GM12878 (cell line): ENCODE results near the gene SLC39A6. TPM values are rescaled to one million over a fixed set of nuclear protein-coding genes. Genes with fewer than 3 reads are reported as not detected.

Experiments
- ATAC-seq: fragments of 200-7000 bp; cut with Tn5 transposase; 3 replicates; pipeline ENCODE4 v1.9.1; 2020; ENCODE audit warnings: mild to moderate bottlenecking, moderate library complexity
- BruUV-seq: library from RNA; stranded (reverse); fragments of 400-500 nt; replicated peaks from 2 replicates; lab custom pipeline; 2021; lab: Mats Ljungman, UMichigan
- CTCF ChIA-PET: fragments of 300-600 bp; sonication (Branson Sonifier 250); formaldehyde crosslinking; extraction: SDS; loops from one replicate; lab custom pipeline; 2021; ENCODE audit warnings: inconsistent platforms; lab: Yijun Ruan, JAX
- POLR2A ChIA-PET: fragments of 350-600 bp; formaldehyde crosslinking; extraction: SDS; loops from one replicate; lab custom pipeline; 2021; ENCODE audit warnings: inconsistent platforms; lab: Charles Lee
- RAD21 ChIA-PET: fragments of 300-600 bp; sonication (Branson Sonifier 250); formaldehyde crosslinking; loops from one replicate; lab custom pipeline; 2023; ENCODE audit warnings: antibody characterized with exemption; ENCODE audit not compliant: unreplicated experiment; lab: Charles Lee
- SMC1A ChIA-PET: fragments of 300-600 bp; sonication (Branson Sonifier 250); formaldehyde crosslinking; loops from one replicate; lab custom pipeline; 2023; ENCODE audit not compliant: unreplicated experiment, uncharacterized antibody; lab: Charles Lee
- DNase-seq: peaks from one replicate; pipeline ENCODE4 v3.0.0-alpha.2; 2011; ENCODE audit warnings: low read depth, low spot score
- FAIRE-seq: peaks from 3 replicates; lab custom pipeline; 2011; peaks lifted over from hg19 to GRCh38; lab: Jason Lieb, UNC
- H2AFZ ChIP-seq: 2 replicates; pipeline ENCODE4 v1.6.0; 2011; ENCODE audit warnings: low read depth, low read length, control low read depth; ENCODE audit not compliant: control insufficient read depth
- H3K27ac ChIP-seq: 2 replicates; pipeline ENCODE4 v1.5.1; 2011; ENCODE audit warnings: control low read depth; ENCODE audit not compliant: control insufficient read depth, insufficient read depth
- H3K27me3 ChIP-seq, 2 experiments: replicated peaks in 1 of 2; 2 replicates each; pipeline versions ENCODE4 v1.6.0 to v1.6.1; 2011; ENCODE audit warnings: low read length in 1 of 2; ENCODE audit not compliant: control insufficient read depth in 2 of 2, insufficient read depth in 2 of 2
- H3K36me3 ChIP-seq, 2 experiments: 2 replicates each; pipeline ENCODE4 v1.5.1; 2011; ENCODE audit warnings: low read length in 1 of 2; ENCODE audit not compliant: control insufficient read depth in 2 of 2, insufficient read depth in 2 of 2
- H3K4me1 ChIP-seq: 2 replicates; pipeline ENCODE4 v1.6.1; 2011; ENCODE audit warnings: mild to moderate bottlenecking, low read length, moderate library complexity, mixed read lengths; ENCODE audit not compliant: control insufficient read depth, insufficient read depth
- H3K4me2 ChIP-seq: 2 replicates; pipeline ENCODE4 v1.6.0; 2011; ENCODE audit warnings: control low read depth; ENCODE audit not compliant: control insufficient read depth, insufficient read depth
- H3K4me3 ChIP-seq: fragments of 200-600 bp; sonication (generic); 2 replicates; pipeline ENCODE4 v1.5.1; 2016
- H3K79me2 ChIP-seq: 2 replicates; pipeline ENCODE4 v1.6.0; 2011; ENCODE audit warnings: low read length; ENCODE audit not compliant: control insufficient read depth, insufficient read depth
- H3K9ac ChIP-seq: 2 replicates; pipeline ENCODE4 v1.8.0; 2011; ENCODE audit warnings: low read length, control low read depth, mixed read lengths; ENCODE audit not compliant: control insufficient read depth, insufficient read depth
- H3K9me3 ChIP-seq: replicated peaks from 3 replicates; pipeline ENCODE4 v1.5.1; 2011; ENCODE audit warnings: mild to moderate bottlenecking, low read length; ENCODE audit not compliant: control insufficient read depth, insufficient read depth
- H4K20me1 ChIP-seq: 2 replicates; pipeline ENCODE4 v1.6.0; 2011; ENCODE audit not compliant: control insufficient read depth, insufficient read depth
- CHD1 ChIP-seq: IDR thresholded peaks from 2 replicates; pipeline ENCODE4 v1.6.1; 2012; ENCODE audit warnings: low read depth, low read length, improper control_type of control experiment
- CHD2 ChIP-seq: IDR thresholded peaks from 2 replicates; pipeline ENCODE4 v1.6.1; 2011; ENCODE audit warnings: low read depth, low read length, improper control_type of control experiment, borderline replicate concordance
- FOS ChIP-seq: IDR thresholded peaks from 3 replicates; pipeline ENCODE4 v1.6.1; 2011; ENCODE audit warnings: borderline replicate concordance; ENCODE audit not compliant: insufficient read length; ENCODE audit errors: extremely low read depth
- FOXK2 ChIP-seq: fragments of 450-650 bp; IDR thresholded peaks from 2 replicates; pipeline ENCODE4 v1.6.1; 2017; ENCODE audit warnings: mild to moderate bottlenecking, moderate library complexity
- GATAD2B ChIP-seq: fragments of 450-650 bp; conservative IDR thresholded peaks from 2 replicates; pipeline ENCODE4 v1.6.1; 2017; ENCODE audit warnings: low read depth, mild to moderate bottlenecking, moderate library complexity
- IKZF1 ChIP-seq: fragments of 450-650 bp; conservative IDR thresholded peaks from 2 replicates; pipeline ENCODE4 v1.6.1; 2017; ENCODE audit warnings: antibody characterized with exemption, mild to moderate bottlenecking
- NR2C2 ChIP-seq: IDR thresholded peaks from 2 replicates; pipeline ENCODE4 v1.6.1; 2011; ENCODE audit warnings: borderline replicate concordance, low read depth; ENCODE audit not compliant: control insufficient read depth, insufficient read length
- PBX3 ChIP-seq: IDR thresholded peaks from 2 replicates; pipeline ENCODE4 v1.6.1; 2011; ENCODE audit warnings: mild to moderate bottlenecking, low read depth, low read length, moderate library complexity; ENCODE audit not compliant: insufficient replicate concordance
- POLR2AphosphoS5 ChIP-seq: IDR thresholded peaks from 2 replicates; pipeline ENCODE4 v1.6.1; 2011; ENCODE audit warnings: mild to moderate bottlenecking, low read length, inconsistent platforms
- POU2F2 ChIP-seq: IDR thresholded peaks from 3 replicates; pipeline ENCODE4 v1.6.1; 2011; ENCODE audit warnings: low read depth, mild to moderate bottlenecking, low read length, borderline replicate concordance
- SMAD5 ChIP-seq: IDR thresholded peaks from 2 replicates; pipeline ENCODE4 v1.6.1; 2016; ENCODE audit warnings: antibody characterized with exemption, low read depth
- SRF ChIP-seq, 2 experiments: IDR thresholded peaks; 2 replicates each; pipeline ENCODE4 v1.6.1; 2011; ENCODE audit warnings: low read depth in 2 of 2, low read length in 2 of 2, mild to moderate bottlenecking in 1 of 2, moderate library complexity in 1 of 2
- TCF7 ChIP-seq: IDR thresholded peaks from 2 replicates; pipeline ENCODE4 v1.6.1; 2014; ENCODE audit warnings: antibody characterized with exemption, borderline replicate concordance
- YY1 ChIP-seq: IDR thresholded peaks from 2 replicates; pipeline ENCODE4 v1.6.1; 2011; ENCODE audit warnings: low read depth, mild to moderate bottlenecking, low read length
- ZNF24 ChIP-seq: fragments of 450-650 bp; IDR thresholded peaks from 2 replicates; pipeline ENCODE4 v1.6.1; 2017; ENCODE audit warnings: antibody characterized with exemption, mild to moderate bottlenecking
- ZNF622 ChIP-seq: fragments of 450-650 bp; IDR thresholded peaks from 2 replicates; pipeline ENCODE4 v1.6.1; 2017; ENCODE audit warnings: mild to moderate bottlenecking, inconsistent platforms
- WGBS: methylation state at CpG from one replicate; pipeline ENCODE4 v1.1.6; 2016; ENCODE audit warnings: low lambda C conversion rate; ENCODE audit not compliant: insufficient replicate concordance, insufficient coverage; ENCODE audit errors: missing lambda C conversion rate; 5-methylcytosine and 5-hydroxymethylcytosine counted together
- in situ Hi-C: fragments of 300-500 bp; cut with MboI; formaldehyde crosslinking; loops from 9 replicates; pipeline ENCODE4 v1.14.3; 2018; ENCODE audit warnings: mixed read lengths
- intact Hi-C: fragments of 100-400 bp; cut with micrococcal nuclease; formaldehyde crosslinking; loops from one replicate; pipeline ENCODE4 v1.14.2; 2022; ENCODE audit not compliant: unreplicated experiment
- polyA plus RNA-seq, 11 experiments: library from polyadenylated mRNA; depleted of rRNA in 4 of 11; unstranded in 6 of 11; stranded (reverse) in 5 of 11; fragments of >200 nt; fragmentation: Nextera tagmentation in 4 of 11; fragmentation: Illumina TruSeq in 1 of 11; extraction: Ambion mirVana in 4 of 11; extraction: Trizol in 1 of 11; gene quantifications; 1 replicate in 1 of 11; 2 replicates in 10 of 11; pipeline versions ENCODE4 v1.2.1 to v1.2.3, GENCODE V29; 2011 to 2016; ENCODE audit warnings: inconsistent platforms in 2 of 11, missing spikeins in 2 of 11, low read depth in 1 of 11
- total RNA-seq, 4 experiments: library from RNA; depleted of rRNA in 3 of 4; stranded (reverse); fragments of >200 nt in 3 of 4; fragmentation: Illumina TruSeq in 1 of 4; extraction: Trizol in 1 of 4; gene quantifications; 2 replicates each; pipeline versions ENCODE4 v1.2.1 to v1.2.3, GENCODE V29; 2013 to 2021
- TF ChIP-seq, protein P1 (sequence below): fragments of 450-650 bp; IDR thresholded peaks from 2 replicates; pipeline ENCODE4 v1.6.1; 2018; ENCODE audit warnings: mild to moderate bottlenecking, low read depth, moderate library complexity; ENCODE audit not compliant: partially characterized antibody

Gene SLC39A6
- total and polyA plus RNA-seq, 10 of the 15 experiments (the other 5 are each of a cell fraction or from before 2014, with no cell fraction given): 12.4 to 65.9 (median 41.3) TPM

GRCh38 chr18:36114738-36115137 lies 14.4 kb downstream of the SLC39A6 start:
- ChIA-PET RAD21 (no interaction called here), CTCF (no interaction called here), SMC1A (no interaction called here), POLR2A (no interaction called here)
- Histone ChIP-seq H3K4me2 (no peak overlapping the region), H3K36me3 (peaks cover 0 to 22% of the 10 kb centered on the region in 2 experiments; a peak in 3 of 4 replicates), H3K27ac (no peak overlapping the region), H3K4me3 (no peak overlapping the region), H3K9ac (no peak overlapping the region), H4K20me1 (no peaks in the 10 kb centered on the region), H2AFZ (no peak overlapping the region), H3K9me3 (no peaks in the 10 kb centered on the region), H3K27me3 (no peaks in the 10 kb centered on the region), H3K79me2 (no peaks in the 10 kb centered on the region), H3K4me1 (no peaks in the 10 kb centered on the region)
- FAIRE-seq (no peak), ATAC-seq (no peak), DNase-seq (no peak)
- WGBS: 83% methylated on average over 1 of the region's 1 CpG
- intact Hi-C loops (no loop called here), in situ Hi-C loops (no loop called here)
- no TSS peak for BruUV-seq
- no peak for TF ChIP-seq YY1

DNA sequence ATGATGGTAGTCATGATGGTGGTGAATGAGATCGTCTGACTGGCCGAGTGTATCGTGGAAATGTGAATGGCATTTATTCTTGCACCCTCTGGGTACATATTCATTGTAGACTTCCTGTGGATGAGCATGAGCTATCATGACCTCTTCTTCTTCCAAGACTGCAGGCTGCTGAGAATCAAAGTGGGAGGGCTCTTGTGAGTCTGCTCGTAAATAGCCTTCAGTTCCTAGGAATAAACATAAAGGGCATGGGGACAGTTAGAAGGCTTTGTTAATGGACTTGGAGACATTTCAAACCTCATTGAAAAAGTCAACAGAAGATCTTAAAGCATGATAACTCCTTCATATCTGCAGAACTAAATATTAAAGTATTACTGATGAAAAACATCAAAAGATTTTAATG lies 14.9 kb downstream of the SLC39A6 start:
- no peaks in the 10 kb centered on the region for H3K9me3 ChIP-seq
- 100% methylated on average over 4 of the region's 4 CpGs for WGBS
- intact Hi-C loops: no loop called here
- H3K27ac ChIP-seq: no peak overlapping the region
- no peaks in the 10 kb centered on the region for H3K27me3 ChIP-seq
- FAIRE-seq: no peak
- ChIA-PET POLR2A (no interaction called here), SMC1A (no interaction called here), CTCF (no interaction called here), RAD21 (no interaction called here)
- no peak overlapping the region for H3K9ac ChIP-seq
- H3K36me3 ChIP-seq: peaks cover 0 to 22% of the 10 kb centered on the region in 2 experiments; a peak in 3 of 4 replicates
- DNase-seq: no peak
- H4K20me1 ChIP-seq: no peaks in the 10 kb centered on the region
- H3K4me3 ChIP-seq: no peak overlapping the region
- no peak overlapping the region for H2AFZ ChIP-seq
- no peak for ATAC-seq
- in situ Hi-C loops: no loop called here
- no peak overlapping the region for H3K4me2 ChIP-seq
- no peaks in the 10 kb centered on the region for H3K79me2 ChIP-seq
- H3K4me1 ChIP-seq: no peaks in the 10 kb centered on the region
- BruUV-seq: no TSS peak
- TF ChIP-seq FOS (no peak), POU2F2 (no peak), CHD1 (no peak), NR2C2 (no peak), POLR2AphosphoS5 (no peak), CHD2 (no peak), GATAD2B (no peak), FOXK2 (no peak), SMAD5 (no peak), TCF7 (no peak), IKZF1 (no peak), SRF (IDR thresholded peaks at IDR 0.05; ENCODE audit: low read depth in 2 of 2, low read length in 2 of 2) (no peak), ZNF622 (no peak), PBX3 (no peak), ZNF24 (no peak)
- TF ChIP-seq, protein P1, sequence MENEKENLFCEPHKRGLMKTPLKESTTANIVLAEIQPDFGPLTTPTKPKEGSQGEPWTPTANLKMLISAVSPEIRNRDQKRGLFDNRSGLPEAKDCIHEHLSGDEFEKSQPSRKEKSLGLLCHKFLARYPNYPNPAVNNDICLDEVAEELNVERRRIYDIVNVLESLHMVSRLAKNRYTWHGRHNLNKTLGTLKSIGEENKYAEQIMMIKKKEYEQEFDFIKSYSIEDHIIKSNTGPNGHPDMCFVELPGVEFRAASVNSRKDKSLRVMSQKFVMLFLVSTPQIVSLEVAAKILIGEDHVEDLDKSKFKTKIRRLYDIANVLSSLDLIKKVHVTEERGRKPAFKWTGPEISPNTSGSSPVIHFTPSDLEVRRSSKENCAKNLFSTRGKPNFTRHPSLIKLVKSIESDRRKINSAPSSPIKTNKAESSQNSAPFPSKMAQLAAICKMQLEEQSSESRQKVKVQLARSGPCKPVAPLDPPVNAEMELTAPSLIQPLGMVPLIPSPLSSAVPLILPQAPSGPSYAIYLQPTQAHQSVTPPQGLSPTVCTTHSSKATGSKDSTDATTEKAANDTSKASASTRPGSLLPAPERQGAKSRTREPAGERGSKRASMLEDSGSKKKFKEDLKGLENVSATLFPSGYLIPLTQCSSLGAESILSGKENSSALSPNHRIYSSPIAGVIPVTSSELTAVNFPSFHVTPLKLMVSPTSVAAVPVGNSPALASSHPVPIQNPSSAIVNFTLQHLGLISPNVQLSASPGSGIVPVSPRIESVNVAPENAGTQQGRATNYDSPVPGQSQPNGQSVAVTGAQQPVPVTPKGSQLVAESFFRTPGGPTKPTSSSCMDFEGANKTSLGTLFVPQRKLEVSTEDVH: no peak
